Progenitor cell of endocrine pancreas (in vitro differentiated cells): ENCODE measurements around the gene SCN4B. TPM values are rescaled to one million over a fixed set of nuclear protein-coding genes. Genes with fewer than 3 reads are reported as not detected.

Experiments used
- DNase-seq: peaks from one replicate; pipeline ENCODE4 v3.0.0; 2021; ENCODE audit warnings: low spot score; ENCODE audit not compliant: unreplicated experiment
- H3K27ac Mint-ChIP-seq: 2 replicates; pipeline ENCODE4 v1.8.0; 2021; ENCODE audit warnings: mild to moderate bottlenecking, moderate library complexity, mixed read lengths
- H3K27me3 Mint-ChIP-seq: 2 replicates; pipeline ENCODE4 v1.8.0; 2021; ENCODE audit warnings: mixed read lengths
- H3K36me3 Mint-ChIP-seq: 2 replicates; pipeline ENCODE4 v1.8.0; 2022; ENCODE audit warnings: mixed read lengths; ENCODE audit not compliant: insufficient read depth
- H3K4me1 Mint-ChIP-seq: 2 replicates; pipeline ENCODE4 v1.8.0; 2021; ENCODE audit warnings: low read depth, mixed read lengths
- H3K4me3 Mint-ChIP-seq: 2 replicates; pipeline ENCODE4 v1.8.0; 2021; ENCODE audit warnings: low read depth, mild to moderate bottlenecking, moderate library complexity, mixed read lengths
- H3K9me3 Mint-ChIP-seq: 2 replicates; pipeline ENCODE4 v1.8.0; 2021; ENCODE audit warnings: low read depth, mixed read lengths
- CTCF ChIP-seq: fragments of 200-600 bp; sonication (generic); IDR thresholded peaks from one replicate; pipeline ENCODE4 v1.5.0; 2021; ENCODE audit warnings: antibody characterized with exemption, mild to moderate bottlenecking; ENCODE audit not compliant: unreplicated experiment
- total RNA-seq: library from RNA; stranded (reverse); gene quantifications from 2 replicates; pipeline ENCODE4 v1.2.1, GENCODE V29; 2021

Gene SCN4B
- total RNA-seq, 1 donor from 2014 or later: not detected

- peaks cover 9% of the 10 kb centered on the region for H3K4me1 Mint-ChIP-seq
- no peaks in the 10 kb centered on the region for H3K36me3 Mint-ChIP-seq
- no peak for DNase-seq
- no peaks in the 10 kb centered on the region for H3K9me3 Mint-ChIP-seq
- H3K27ac Mint-ChIP-seq: no peak overlapping the region
- no peak overlapping the region for H3K4me3 Mint-ChIP-seq
- no peak for TF ChIP-seq CTCF
- peaks cover 96% of the 10 kb centered on the region for H3K27me3 Mint-ChIP-seq
Observed at GRCh38 chr11:118154641-118155040, 2.0 kb upstream of the SCN4B start.

- TF ChIP-seq CTCF: no peak
- Mint-ChIP-seq H3K4me1 (peaks cover 9% of the 10 kb centered on the region), H3K27me3 (peaks cover 96% of the 10 kb centered on the region), H3K36me3 (no peaks in the 10 kb centered on the region), H3K9me3 (no peaks in the 10 kb centered on the region), H3K4me3 (peak overlapping the region; percentile 56), H3K27ac (no peak overlapping the region)
- DNase-seq: no peak
Observed at GRCh38 chr11:118153976-118154375, 1.4 kb upstream of the SCN4B start.

- peak overlapping the region; percentile 56 for H3K4me3 Mint-ChIP-seq
- H3K4me1 Mint-ChIP-seq: peaks cover 9% of the 10 kb centered on the region
- TF ChIP-seq CTCF: no peak
- H3K27me3 Mint-ChIP-seq: peaks cover 96% of the 10 kb centered on the region
- H3K9me3 Mint-ChIP-seq: no peaks in the 10 kb centered on the region
- H3K27ac Mint-ChIP-seq: no peak overlapping the region
- no peaks in the 10 kb centered on the region for H3K36me3 Mint-ChIP-seq
- no peak for DNase-seq
Observed at GRCh38 chr11:118153516-118153915, 893 bp upstream of the SCN4B start.

GRCh38 chr11:118152020-118152551 is 537 bp downstream of the SCN4B start:
- Mint-ChIP-seq H3K36me3 (no peaks in the 10 kb centered on the region), H3K27ac (no peak overlapping the region), H3K4me1 (peaks cover 9% of the 10 kb centered on the region), H3K27me3 (peaks cover 96% of the 10 kb centered on the region), H3K9me3 (no peaks in the 10 kb centered on the region), H3K4me3 (peak overlapping the region; percentile 60)
- no peak for DNase-seq
- TF ChIP-seq CTCF: no peak

GRCh38 chr11:118151431-118151830 is 1.2 kb downstream of the SCN4B start:
- DNase-seq: no peak
- no peak overlapping the region for H3K27ac Mint-ChIP-seq
- H3K4me3 Mint-ChIP-seq: no peak overlapping the region
- H3K36me3 Mint-ChIP-seq: no peaks in the 10 kb centered on the region
- peaks cover 96% of the 10 kb centered on the region for H3K27me3 Mint-ChIP-seq
- peaks cover 5% of the 10 kb centered on the region for H3K4me1 Mint-ChIP-seq
- no peak for TF ChIP-seq CTCF
- no peaks in the 10 kb centered on the region for H3K9me3 Mint-ChIP-seq
